ENCODE results near the gene AP3S2. TPM values are rescaled to one million over a fixed set of nuclear protein-coding genes. Genes with fewer than 3 reads are reported as not detected.

AP3S2 gene
- total and polyA plus RNA-seq, 2 experiments from 2014 or later = 9.4 to 93.3 TPM

DNA sequence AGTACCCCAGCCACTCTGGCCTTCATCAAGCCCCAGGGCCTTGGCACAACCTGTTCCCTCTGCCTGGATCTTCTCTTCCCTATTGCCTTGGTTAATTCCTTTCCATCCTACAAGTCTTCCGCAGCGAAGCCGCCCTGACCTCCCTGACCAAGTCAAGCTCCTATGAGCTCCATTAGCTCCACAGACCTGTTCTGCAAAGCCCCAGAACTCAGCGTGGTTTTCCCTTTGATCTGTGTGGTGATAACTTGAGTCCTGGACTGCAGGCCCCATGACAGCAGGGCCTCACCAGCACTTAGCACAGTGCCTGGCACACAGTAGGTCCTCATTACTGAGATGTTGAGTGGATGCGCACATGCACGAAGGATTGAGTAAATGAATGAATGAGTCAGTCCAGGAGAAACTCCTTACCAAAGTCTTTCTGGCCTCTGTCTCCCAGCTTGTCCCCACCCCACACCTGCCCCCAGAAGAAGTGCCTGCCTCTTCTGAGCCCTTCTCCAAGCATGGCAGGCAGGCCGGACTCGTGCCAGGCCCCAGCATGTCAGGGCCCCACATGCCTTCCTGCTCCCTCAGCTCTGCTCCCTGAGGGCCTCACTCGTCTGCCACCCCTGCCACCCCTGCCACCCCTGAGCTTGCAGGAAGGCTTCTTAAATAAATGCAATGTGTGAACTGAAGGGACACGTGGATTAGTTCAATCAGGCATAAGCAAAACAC lies 85.5 kb downstream of the AP3S2 start (continued):
- TF ChIP-seq, protein P1, sequence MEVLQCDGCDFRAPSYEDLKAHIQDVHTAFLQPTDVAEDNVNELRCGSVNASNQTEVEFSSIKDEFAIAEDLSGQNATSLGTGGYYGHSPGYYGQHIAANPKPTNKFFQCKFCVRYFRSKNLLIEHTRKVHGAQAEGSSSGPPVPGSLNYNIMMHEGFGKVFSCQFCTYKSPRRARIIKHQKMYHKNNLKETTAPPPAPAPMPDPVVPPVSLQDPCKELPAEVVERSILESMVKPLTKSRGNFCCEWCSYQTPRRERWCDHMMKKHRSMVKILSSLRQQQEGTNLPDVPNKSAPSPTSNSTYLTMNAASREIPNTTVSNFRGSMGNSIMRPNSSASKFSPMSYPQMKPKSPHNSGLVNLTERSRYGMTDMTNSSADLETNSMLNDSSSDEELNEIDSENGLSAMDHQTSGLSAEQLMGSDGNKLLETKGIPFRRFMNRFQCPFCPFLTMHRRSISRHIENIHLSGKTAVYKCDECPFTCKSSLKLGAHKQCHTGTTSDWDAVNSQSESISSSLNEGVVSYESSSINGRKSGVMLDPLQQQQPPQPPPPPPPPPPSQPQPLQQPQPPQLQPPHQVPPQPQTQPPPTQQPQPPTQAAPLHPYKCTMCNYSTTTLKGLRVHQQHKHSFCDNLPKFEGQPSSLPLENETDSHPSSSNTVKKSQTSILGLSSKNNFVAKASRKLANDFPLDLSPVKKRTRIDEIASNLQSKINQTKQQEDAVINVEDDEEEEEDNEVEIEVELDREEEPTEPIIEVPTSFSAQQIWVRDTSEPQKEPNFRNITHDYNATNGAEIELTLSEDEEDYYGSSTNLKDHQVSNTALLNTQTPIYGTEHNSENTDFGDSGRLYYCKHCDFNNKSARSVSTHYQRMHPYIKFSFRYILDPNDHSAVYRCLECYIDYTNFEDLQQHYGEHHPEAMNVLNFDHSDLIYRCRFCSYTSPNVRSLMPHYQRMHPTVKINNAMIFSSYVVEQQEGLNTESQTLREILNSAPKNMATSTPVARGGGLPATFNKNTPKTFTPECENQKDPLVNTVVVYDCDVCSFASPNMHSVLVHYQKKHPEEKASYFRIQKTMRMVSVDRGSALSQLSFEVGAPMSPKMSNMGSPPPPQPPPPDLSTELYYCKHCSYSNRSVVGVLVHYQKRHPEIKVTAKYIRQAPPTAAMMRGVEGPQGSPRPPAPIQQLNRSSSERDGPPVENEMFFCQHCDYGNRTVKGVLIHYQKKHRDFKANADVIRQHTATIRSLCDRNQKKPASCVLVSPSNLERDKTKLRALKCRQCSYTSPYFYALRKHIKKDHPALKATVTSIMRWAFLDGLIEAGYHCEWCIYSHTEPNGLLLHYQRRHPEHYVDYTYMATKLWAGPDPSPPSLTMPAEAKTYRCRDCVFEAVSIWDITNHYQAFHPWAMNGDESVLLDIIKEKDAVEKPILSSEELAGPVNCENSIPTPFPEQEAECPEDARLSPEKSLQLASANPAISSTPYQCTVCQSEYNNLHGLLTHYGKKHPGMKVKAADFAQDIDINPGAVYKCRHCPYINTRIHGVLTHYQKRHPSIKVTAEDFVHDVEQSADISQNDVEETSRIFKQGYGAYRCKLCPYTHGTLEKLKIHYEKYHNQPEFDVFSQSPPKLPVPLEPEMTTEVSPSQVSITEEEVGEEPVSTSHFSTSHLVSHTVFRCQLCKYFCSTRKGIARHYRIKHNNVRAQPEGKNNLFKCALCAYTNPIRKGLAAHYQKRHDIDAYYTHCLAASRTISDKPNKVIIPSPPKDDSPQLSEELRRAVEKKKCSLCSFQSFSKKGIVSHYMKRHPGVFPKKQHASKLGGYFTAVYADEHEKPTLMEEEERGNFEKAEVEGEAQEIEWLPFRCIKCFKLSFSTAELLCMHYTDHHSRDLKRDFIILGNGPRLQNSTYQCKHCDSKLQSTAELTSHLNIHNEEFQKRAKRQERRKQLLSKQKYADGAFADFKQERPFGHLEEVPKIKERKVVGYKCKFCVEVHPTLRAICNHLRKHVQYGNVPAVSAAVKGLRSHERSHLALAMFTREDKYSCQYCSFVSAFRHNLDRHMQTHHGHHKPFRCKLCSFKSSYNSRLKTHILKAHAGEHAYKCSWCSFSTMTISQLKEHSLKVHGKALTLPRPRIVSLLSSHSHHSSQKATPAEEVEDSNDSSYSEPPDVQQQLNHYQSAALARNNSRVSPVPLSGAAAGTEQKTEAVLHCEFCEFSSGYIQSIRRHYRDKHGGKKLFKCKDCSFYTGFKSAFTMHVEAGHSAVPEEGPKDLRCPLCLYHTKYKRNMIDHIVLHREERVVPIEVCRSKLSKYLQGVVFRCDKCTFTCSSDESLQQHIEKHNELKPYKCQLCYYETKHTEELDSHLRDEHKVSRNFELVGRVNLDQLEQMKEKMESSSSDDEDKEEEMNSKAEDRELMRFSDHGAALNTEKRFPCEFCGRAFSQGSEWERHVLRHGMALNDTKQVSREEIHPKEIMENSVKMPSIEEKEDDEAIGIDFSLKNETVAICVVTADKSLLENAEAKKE (CRISPR knock-in tag; IDR thresholded peaks at IDR 0.05) = no peak
- TF ChIP-seq EZH2phosphoT487 (IDR thresholded peaks at IDR 0.05; ENCODE audit: unreplicated experiment) (no peak), NANOG (IDR thresholded peaks at IDR 0.05; ENCODE audit: borderline replicate concordance) (no peak)

DNA sequence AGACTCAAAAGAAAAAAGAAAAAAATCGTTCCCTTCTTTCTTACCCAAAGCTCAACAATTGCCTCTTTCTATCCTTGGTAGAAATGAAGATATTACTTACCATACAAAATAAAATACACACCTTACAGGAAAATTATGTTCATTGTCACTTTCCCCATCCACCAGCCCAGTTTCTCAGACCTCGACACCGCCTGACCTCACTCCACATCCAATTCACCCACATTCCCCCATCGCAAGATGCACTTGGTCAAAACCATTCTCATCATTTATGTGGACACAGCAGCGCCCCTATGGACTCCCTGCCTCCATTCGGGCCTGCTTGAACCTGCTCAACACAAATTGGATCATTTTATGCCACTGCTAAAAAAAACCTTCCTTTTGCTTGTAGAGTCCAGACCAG lies 86.1 kb downstream of the AP3S2 start:
- no peaks in the 10 kb centered on the region for H4K20me1 ChIP-seq (replicated peaks; ENCODE audit: insufficient read depth)
- H3K4me3 ChIP-seq = no peak overlapping the region
- Mint-ChIP-seq H3K36me3 (ENCODE audit: low read depth) (no peaks in the 10 kb centered on the region; the same call in 2 of the 3 replicates), H3K27me3 (ENCODE audit: insufficient read depth, low read depth, poor library complexity) (peaks cover 26% of the 10 kb centered on the region), H3K27ac (no peak overlapping the region), H3K4me3 (no peak overlapping the region), H3K4me1 (peaks cover 12% of the 10 kb centered on the region; the same call in 2 of the 3 replicates), H3K9me3 (no peaks in the 10 kb centered on the region)
- H3K4me2 ChIP-seq = no peak overlapping the region
- H2AFZ ChIP-seq = no peak overlapping the region
- no peaks in the 10 kb centered on the region for H3K9me2 ChIP-seq (ENCODE audit: insufficient read depth)
- H3K27me3 ChIP-seq (ENCODE audit: insufficient read depth) = no peaks in the 10 kb centered on the region
- H3K27ac ChIP-seq (ENCODE audit: low read depth) = no peak overlapping the region
- no peak for DNase-seq (ENCODE audit: low spot score)
- H3K4me1 ChIP-seq (ENCODE audit: insufficient read depth) = no peaks in the 10 kb centered on the region; the same call in 1 of the 2 replicates
- H3F3A ChIP-seq (replicated peaks; ENCODE audit: low read depth) = no peaks in the 10 kb centered on the region
- no peaks in the 10 kb centered on the region for H3K79me2 ChIP-seq (replicated peaks; ENCODE audit: insufficient read depth)
- ATAC-seq = no peak
- no peaks in the 10 kb centered on the region for H3K36me3 ChIP-seq (ENCODE audit: insufficient read depth)
- no peak for TF ChIP-seq EZH2 (IDR thresholded peaks at IDR 0.05; ENCODE audit: low read depth, unreplicated experiment)
- no peak for TF ChIP-seq EZH2phosphoT487 (IDR thresholded peaks at IDR 0.05; ENCODE audit: unreplicated experiment)
- TF ChIP-seq, protein P2, sequence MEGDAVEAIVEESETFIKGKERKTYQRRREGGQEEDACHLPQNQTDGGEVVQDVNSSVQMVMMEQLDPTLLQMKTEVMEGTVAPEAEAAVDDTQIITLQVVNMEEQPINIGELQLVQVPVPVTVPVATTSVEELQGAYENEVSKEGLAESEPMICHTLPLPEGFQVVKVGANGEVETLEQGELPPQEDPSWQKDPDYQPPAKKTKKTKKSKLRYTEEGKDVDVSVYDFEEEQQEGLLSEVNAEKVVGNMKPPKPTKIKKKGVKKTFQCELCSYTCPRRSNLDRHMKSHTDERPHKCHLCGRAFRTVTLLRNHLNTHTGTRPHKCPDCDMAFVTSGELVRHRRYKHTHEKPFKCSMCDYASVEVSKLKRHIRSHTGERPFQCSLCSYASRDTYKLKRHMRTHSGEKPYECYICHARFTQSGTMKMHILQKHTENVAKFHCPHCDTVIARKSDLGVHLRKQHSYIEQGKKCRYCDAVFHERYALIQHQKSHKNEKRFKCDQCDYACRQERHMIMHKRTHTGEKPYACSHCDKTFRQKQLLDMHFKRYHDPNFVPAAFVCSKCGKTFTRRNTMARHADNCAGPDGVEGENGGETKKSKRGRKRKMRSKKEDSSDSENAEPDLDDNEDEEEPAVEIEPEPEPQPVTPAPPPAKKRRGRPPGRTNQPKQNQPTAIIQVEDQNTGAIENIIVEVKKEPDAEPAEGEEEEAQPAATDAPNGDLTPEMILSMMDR (conservative IDR thresholded peaks at IDR 0.05; ENCODE audit: low read depth in 2 of 2) = no peak
- no peak for TF ChIP-seq ZNF114 (CRISPR knock-in tag; IDR thresholded peaks at IDR 0.05)
- TF ChIP-seq, protein P1 (CRISPR knock-in tag; IDR thresholded peaks at IDR 0.05) = no peak
- no peak for TF ChIP-seq POLR2AphosphoS5 (IDR thresholded peaks at IDR 0.05; ENCODE audit: low read depth)

All from GM23338 (cell line).